SIG-M5 (cell line): ENCODE data around the gene C1orf21.

ENCODE experiments used
- DNase-seq: peaks from one replicate; lab custom pipeline; 2025; lab: John Stamatoyannopoulos, UW

C1orf21 gene

GRCh38 chr1:184626076-184627006 is 239.5 kb downstream of the C1orf21 start:
- DNase-seq: no peak

GRCh38 chr1:184627007-184627341 is 240.1 kb downstream of the C1orf21 start:
- DNase-seq: no peak

- no peak for DNase-seq
These were observed 242.4 kb downstream of the C1orf21 start for GRCh38 chr1:184629266-184629665.

- DNase-seq: no peak
These were observed 243.8 kb downstream of the C1orf21 start for GRCh38 chr1:184630679-184631060.

- DNase-seq: no peak
These were observed 245.8 kb downstream of the C1orf21 start for GRCh38 chr1:184632415-184633175.

- no peak for DNase-seq
These were observed 247.0 kb downstream of the C1orf21 start for GRCh38 chr1:184633785-184634184.

GRCh38 chr1:184634296-184634695 is 247.5 kb downstream of the C1orf21 start:
- DNase-seq: no peak

GRCh38 chr1:184635347-184635979 is 248.6 kb downstream of the C1orf21 start:
- DNase-seq: no peak

- DNase-seq: no peak
These were observed 249.2 kb downstream of the C1orf21 start for GRCh38 chr1:184635980-184636431.

GRCh38 chr1:184637664-184638240 is 250.9 kb downstream of the C1orf21 start:
- peak; percentile 20 for DNase-seq

GRCh38 chr1:184639205-184639604 is 252.4 kb downstream of the C1orf21 start:
- no peak for DNase-seq

- DNase-seq: no peak
These were observed 253.7 kb downstream of the C1orf21 start for GRCh38 chr1:184640505-184640904.

GRCh38 chr1:184641894-184642293 is 255.1 kb downstream of the C1orf21 start:
- no peak for DNase-seq

- DNase-seq: no peak
These were observed 256.8 kb downstream of the C1orf21 start for GRCh38 chr1:184643661-184644060.

- DNase-seq: no peak
These were observed 257.9 kb downstream of the C1orf21 start for GRCh38 chr1:184644771-184645170.

GRCh38 chr1:184646178-184646701 is 259.4 kb downstream of the C1orf21 start:
- DNase-seq: no peak

- DNase-seq: no peak
These were observed 260.0 kb downstream of the C1orf21 start for GRCh38 chr1:184646824-184647223.

- no peak for DNase-seq
These were observed 260.6 kb downstream of the C1orf21 start for GRCh38 chr1:184647471-184647870.

- DNase-seq: no peak
These were observed 261.5 kb downstream of the C1orf21 start for GRCh38 chr1:184648160-184648855.

- DNase-seq: no peak
These were observed 262.0 kb downstream of the C1orf21 start for GRCh38 chr1:184648856-184649201.

- peak; percentile 70 for DNase-seq
These were observed 262.6 kb downstream of the C1orf21 start for GRCh38 chr1:184649451-184649888.
